ENCODE measurements around the gene IRX4. TPM values are rescaled to one million over a fixed set of nuclear protein-coding genes. Genes with fewer than 3 reads are reported as not detected.
A peak's percentile ranks its signal among the peaks of the same experiment; 100 is the strongest.

The IRX4 gene
- total and polyA plus RNA-seq, 2 experiments from 2014 or later, result 0.82 to 1.7 TPM

GRCh38 chr5:1883120-1883924 lies 597 bp upstream of the IRX4 start:
- Histone ChIP-seq H3K4me2 (peak overlapping the region; percentile 86), H3F3A (replicated peaks; ENCODE audit: low read depth) (peaks cover 3% of the 10 kb centered on the region; the same call in 1 of the 2 replicates), H2AFZ (peak overlapping the region; percentile 88; the same call in 1 of the 2 replicates), H3K27me3 (ENCODE audit: insufficient read depth) (peaks cover 100% of the 10 kb centered on the region), H3K4me3 (peak overlapping the region; percentile 59), H3K4me1 (ENCODE audit: insufficient read depth) (peaks cover 28% of the 10 kb centered on the region; the same call in 1 of the 2 replicates), H3K27ac (ENCODE audit: low read depth) (no peak overlapping the region), H4K20me1 (replicated peaks; ENCODE audit: insufficient read depth) (no peaks in the 10 kb centered on the region; the same call in 1 of the 2 replicates), H3K9me2 (ENCODE audit: insufficient read depth) (no peaks in the 10 kb centered on the region), H3K36me3 (ENCODE audit: insufficient read depth) (no peaks in the 10 kb centered on the region), H3K79me2 (replicated peaks; ENCODE audit: insufficient read depth) (no peaks in the 10 kb centered on the region)
- H3K27ac Mint-ChIP-seq, result no peak overlapping the region
- DNase-seq (ENCODE audit: low spot score) (peak; percentile 76), ATAC-seq (peak; percentile 12)
- peak overlapping the region; percentile 58 for H3K4me3 Mint-ChIP-seq
- H3K9me3 Mint-ChIP-seq, result peaks cover 7% of the 10 kb centered on the region; the same call in 1 of the 3 replicates
- peak; percentile 96 for TF ChIP-seq EZH2 (IDR thresholded peaks at IDR 0.05; ENCODE audit: low read depth, unreplicated experiment)
- TF ChIP-seq ZNF114 (CRISPR knock-in tag; IDR thresholded peaks at IDR 0.05), result no peak
- peak; percentile 72 for TF ChIP-seq EZH2phosphoT487 (IDR thresholded peaks at IDR 0.05; ENCODE audit: unreplicated experiment)
- no peak for TF ChIP-seq STAT1 (IDR thresholded peaks at IDR 0.05; ENCODE audit: unreplicated experiment)
- no peak for TF ChIP-seq JUNB (IDR thresholded peaks at IDR 0.05; ENCODE audit: unreplicated experiment)
- TF ChIP-seq ZNF462 (CRISPR knock-in tag; IDR thresholded peaks at IDR 0.05), result no peak
- H3K27me3 Mint-ChIP-seq (ENCODE audit: insufficient read depth, low read depth, poor library complexity), result peaks cover 90% of the 10 kb centered on the region
- H3K36me3 Mint-ChIP-seq (ENCODE audit: low read depth), result peaks cover 3% of the 10 kb centered on the region; the same call in 1 of the 3 replicates
- H3K4me1 Mint-ChIP-seq, result peaks cover 25% of the 10 kb centered on the region

Data from GM23338 (cell line).